Activated naive CD8-positive, alpha-beta T cell treated with anti-CD3 and anti-CD28 coated beads, Interleukin-2, amount 50 U/mL, for 16 hours (primary cell): ENCODE results near the gene ANO8.
"Not testable (repeated sequence)": the region's sequence is repeated elsewhere in the genome, so short reads cannot be mapped to it uniquely, and the experiment has no call there.

Experiments
- DNase-seq: peaks from one replicate; pipeline ENCODE4 v3.0.0-alpha.2; 2020; ENCODE audit warnings: low read depth, low spot score

The ANO8 gene

DNA sequence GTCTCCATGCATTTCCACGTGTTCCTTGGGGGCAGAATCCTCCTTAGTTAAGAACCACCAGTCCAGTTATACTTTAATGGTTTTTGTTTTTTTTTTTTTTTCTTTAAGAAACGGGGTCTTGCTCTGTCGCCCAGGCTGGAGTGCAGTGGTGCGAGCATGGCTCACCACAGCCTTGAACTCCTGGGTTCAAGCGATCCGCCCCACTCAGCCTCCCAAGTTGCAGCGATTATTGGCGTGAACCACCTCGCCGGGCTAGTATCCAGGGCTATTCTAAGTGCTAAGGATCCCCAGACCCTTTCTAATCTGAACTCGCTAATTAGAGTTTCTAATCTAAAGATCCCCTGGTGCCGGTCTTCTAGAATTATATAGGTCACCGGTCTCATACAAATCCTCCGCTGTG, 41.0 kb downstream of the ANO8 start:
- DNase-seq = no peak

DNA sequence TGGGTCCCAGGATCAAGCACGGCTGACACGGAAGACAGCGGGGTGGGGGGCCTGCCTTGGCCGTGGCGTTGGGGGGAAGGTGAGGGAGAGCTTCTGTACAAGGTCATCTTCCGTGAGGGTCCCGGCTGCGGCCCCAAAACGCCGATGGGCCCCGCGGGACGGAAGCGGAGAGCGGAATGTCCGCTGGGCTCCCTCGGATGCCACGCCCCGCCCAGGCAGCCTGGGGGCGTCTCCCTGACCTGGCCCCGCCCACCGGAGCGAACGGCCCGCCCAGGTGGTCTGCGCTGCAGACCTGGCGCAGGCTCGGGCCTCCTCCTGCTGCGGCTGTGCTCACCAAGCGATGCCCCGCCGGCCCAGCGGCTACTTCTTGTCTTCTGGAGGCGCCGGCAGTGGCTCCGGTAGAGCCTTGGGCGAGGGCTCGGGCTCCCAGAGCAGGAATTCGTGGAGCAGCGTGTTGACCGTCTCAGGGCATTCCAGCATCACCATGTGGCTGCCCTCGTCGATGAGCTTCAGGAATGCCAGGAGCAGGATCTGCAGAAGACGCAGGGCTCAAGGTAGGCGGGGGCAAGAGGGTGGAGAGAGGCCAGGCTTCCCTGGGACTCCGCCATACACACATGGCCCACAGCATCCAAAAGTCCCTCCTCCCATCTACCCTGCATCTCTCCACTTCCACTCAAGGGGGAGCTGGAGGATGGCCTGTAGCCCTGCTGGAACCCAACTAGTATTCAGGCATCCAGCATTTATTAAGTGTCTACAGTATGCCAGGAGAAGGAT, 42.2 kb downstream of the ANO8 start:
- DNase-seq = peak; percentile 62

- no peak for DNase-seq
These were observed 45.2 kb downstream of the ANO8 start for GRCh38 chr19:17289489-17289888.

GRCh38 chr19:17286752-17287151, 47.9 kb downstream of the ANO8 start:
- DNase-seq = no peak

DNA sequence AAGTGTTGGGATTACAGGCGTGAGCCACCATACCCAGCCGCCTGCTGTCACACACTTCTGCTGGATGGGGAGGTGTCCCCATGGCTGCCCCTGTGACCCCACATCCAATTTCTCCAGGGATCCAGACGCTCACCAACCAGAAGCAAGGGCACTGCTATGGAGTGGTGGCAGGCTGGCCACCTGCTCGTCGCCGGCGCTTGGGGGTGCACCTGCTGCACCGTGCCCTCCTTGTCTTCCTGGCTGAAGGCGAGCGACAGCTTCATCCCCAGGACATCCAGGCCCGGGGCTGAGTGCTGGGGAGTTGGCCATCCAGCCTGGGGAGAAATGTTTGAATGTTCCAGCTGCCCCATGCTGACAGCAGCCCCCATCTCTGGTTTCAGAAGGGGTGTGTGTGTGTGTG, 48.4 kb downstream of the ANO8 start:
- DNase-seq = no peak

DNA sequence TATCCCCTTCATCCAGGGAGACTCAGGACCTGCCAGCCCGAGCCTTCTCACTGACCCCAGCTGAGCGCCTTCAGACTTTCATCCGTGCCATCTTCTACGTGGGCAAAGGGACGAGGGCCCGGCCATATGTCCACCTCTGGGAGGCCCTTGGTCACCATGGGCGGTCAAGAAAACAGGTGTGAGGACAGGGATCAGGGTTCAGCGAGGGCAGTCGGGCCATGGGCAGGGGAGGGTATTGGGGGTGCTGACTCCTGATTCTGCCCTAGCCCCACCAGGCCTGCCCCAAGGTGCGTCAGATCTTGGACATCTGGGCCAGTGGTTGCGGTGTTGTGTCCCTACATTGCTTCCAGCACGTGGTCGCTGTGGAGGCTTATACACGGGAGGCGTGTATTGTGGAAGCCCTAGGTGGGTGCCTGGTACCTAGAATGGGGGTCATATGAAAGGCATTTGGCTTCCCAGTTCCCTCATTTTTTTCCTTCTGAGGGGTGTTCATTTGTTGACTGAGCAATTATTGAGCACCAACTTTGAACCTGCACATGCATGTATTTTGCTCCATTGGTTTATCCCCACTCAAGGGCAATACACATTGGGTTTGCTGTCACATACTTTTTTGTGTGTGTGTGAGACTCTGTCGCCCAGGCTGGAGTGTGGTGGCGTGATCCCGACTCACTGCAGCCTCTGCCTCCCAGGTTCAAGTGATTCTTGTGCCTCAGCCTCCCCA, 49.1 kb downstream of the ANO8 start:
- DNase-seq = no peak

GRCh38 chr19:17283504-17283996, 51.1 kb downstream of the ANO8 start:
- no peak for DNase-seq

GRCh38 chr19:17282488-17283125, 52.0 kb downstream of the ANO8 start:
- DNase-seq = peak; percentile 57

GRCh38 chr19:17281391-17282304, 53.0 kb downstream of the ANO8 start, which contains the start of gene ANKLE1:
ANKLE1 (plus strand) TSS chr19:17281901; CDS start chr19:17281921, 20 bp downstream.
- DNase-seq = peak; percentile 20

GRCh38 chr19:17279436-17279835, 55.2 kb downstream of the ANO8 start:
- DNase-seq = no peak

DNA sequence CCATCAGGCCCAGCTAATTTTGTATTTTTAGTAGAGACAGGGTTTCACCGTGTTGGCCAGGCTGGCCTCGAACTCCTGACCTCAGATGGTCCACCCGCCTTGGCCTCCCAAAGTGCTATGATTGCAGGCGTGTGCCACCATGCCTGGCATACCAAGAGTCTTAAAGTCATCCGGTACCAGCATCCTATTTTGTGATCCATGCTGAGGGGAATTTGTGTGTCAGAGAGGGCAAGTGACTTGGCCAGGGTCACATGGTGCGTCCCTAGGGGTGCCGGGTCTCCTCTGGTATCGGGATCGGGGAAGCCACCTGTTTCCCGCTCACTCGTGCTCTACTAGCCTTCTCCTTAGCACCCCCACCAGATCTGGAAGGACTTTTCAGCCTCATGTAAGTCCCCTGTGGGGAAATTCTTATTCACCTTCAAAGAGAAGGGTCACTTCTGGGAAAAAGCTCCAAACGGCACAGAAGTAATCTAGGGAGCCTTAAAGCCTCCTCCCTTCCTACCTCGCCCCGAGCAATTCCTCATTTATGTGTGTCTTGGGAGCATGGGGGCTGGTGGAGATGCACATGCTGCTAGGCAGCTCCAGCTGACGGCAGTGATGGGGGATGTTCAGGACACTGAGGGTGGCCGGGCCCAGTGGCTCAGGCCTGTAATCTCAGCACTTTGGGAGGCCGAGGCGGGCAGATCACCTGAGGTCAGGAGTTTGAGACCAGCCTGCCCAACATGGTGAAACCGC, 59.0 kb downstream of the ANO8 start:
- no peak for DNase-seq

GRCh38 chr19:17274892-17275291, 59.8 kb downstream of the ANO8 start:
- not testable (repeated sequence) for DNase-seq
